Jurkat, Clone E6-1 (cell line): ENCODE results near the gene LIME1.

Experiments used
- DNase-seq: peaks from one replicate; pipeline ENCODE4 v3.0.0-alpha.2; 2011; ENCODE audit warnings: low read depth, low spot score
- H3K4me3 ChIP-seq: 2 replicates; pipeline ENCODE4 v1.5.1; 2011; ENCODE audit warnings: mild to moderate bottlenecking, low read length, control low read depth, moderate library complexity

The LIME1 gene

DNA sequence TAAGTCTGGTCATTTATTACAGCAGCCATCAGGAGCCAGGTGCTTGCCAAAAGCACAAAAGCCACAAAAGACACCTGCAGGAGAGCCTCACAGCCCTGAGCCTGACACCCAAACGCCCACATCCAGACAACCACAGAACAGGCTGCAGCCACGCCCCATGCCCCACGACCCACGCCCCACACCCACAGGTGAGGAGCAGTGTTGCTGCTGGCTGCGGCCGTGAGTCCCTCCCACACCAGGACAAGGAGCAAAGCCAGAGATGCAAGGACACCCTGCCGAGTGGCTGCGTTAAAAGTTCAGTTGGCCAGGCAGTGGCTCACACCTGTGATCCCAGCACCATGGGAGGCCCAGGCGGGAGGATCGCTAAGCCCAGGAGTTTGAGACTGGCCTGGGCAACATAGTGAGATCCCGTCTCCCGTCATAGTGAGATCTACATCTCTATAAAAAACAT is 46.1 kb downstream of the LIME1 start:
- no peak for DNase-seq
- no peak overlapping the region for H3K4me3 ChIP-seq

DNA sequence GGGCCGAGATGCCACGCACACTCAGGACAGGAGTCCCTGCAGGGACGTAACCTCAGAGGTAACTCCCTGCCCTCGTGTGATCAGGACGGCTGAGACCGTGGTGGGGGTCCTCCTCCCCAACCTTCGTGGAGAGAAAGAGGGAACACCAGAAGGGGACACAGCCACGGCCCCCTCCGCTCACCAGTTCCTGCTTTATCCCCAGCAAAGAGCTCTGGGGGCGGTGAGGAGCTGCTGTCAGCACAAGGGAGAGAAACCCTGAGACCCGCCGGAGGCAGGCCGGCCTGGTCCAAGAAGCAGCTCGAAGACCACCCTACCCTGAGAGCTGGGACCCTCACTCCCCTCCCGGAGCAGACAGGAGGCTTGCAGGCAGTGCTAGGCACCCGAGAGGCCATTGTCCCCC is 47.5 kb downstream of the LIME1 start:
- DNase-seq, result no peak
- H3K4me3 ChIP-seq, result no peak overlapping the region

DNA sequence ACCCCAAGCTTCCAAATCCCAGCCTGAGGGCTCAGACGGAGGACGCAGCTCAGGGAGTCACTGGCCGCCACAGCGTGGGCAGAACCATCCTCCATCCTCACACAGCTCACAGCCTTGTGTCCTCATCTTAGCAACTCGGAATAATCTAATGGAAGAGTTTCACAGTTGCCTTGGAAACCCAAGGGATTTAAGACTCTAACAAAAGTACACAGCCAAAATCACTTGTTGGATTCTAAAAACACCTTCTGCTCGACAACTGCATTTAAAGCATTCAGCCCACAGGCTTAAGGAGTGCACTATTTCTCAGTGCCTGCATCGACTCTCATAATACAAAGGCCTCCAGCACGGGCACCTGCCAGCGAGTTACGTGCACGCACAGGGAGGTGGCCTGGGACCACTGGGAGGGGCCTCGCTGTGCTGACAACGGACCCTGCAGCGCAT is 49.2 kb downstream of the LIME1 start:
- no peak overlapping the region for H3K4me3 ChIP-seq
- DNase-seq, result no peak

GRCh38 chr20:63787302-63787701 is 50.8 kb downstream of the LIME1 start:
- DNase-seq, result no peak
- no peak overlapping the region for H3K4me3 ChIP-seq

- DNase-seq, result no peak
- no peak overlapping the region for H3K4me3 ChIP-seq
These were observed 51.3 kb downstream of the LIME1 start for GRCh38 chr20:63787749-63788148.
